ENCODE measurements around the gene PSMB3. TPM values are rescaled to one million over a fixed set of nuclear protein-coding genes. Genes with fewer than 3 reads are reported as not detected.
"Not testable (repeated sequence)": the region's sequence is repeated elsewhere in the genome, so short reads cannot be mapped to it uniquely, and the experiment has no call there.

PSMB3 gene
- total and polyA plus RNA-seq, 3 donors from 2014 or later = 111 to 144 (median 113) TPM

DNA sequence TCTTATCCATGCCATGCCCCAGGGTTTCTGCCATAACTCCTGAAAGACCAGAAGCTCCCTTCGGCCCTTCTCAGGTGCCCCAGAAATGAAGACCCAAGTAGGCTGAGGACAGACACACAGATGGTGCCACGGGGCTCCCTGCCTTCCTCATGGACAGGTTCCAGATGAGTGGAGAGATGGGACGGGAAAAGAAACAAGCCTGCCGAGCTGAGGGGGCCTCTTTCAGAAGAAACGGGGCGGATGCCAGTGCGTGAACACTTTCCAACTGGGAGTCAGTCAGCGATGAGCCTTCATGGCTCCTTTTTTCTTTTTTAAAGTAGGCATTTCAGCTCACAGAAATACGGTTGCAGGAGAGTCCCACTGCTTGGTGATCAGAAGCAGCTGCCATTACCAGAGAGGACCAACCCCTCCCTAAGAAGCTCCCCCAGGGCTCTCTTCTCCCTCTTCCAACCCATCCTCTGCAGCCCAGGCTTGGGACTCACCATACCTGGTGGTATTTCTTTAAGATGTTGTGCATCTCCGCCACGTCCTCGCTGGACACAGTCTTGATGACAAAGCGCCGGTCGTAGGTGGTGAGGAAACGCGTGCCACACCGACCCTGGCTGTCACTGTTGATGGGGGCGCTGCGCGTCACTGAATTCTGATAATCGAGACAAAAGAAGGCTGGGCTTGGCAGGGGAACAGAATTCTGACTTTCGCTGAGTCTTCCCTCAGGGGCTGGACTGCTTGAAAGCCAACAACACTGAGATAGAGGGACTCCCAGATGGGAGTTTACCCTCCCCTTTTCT is 27.6 kb downstream of the PSMB3 start:
- WGBS, 2 donors = 91% methylated on average over 23 of the region's 23 CpGs
- Histone ChIP-seq H3K4me1 (no peaks in the 10 kb centered on the region), H3K4me3 (no peak overlapping the region), H3K9me3 (no peaks in the 10 kb centered on the region), H3K27ac (no peak overlapping the region), H3K27me3 (no peaks in the 10 kb centered on the region), H3K36me3 (ENCODE audit: low read depth, missing control alignments) (no peaks in the 10 kb centered on the region)
- intact Hi-C loops (cut with DNase I; ENCODE audit: low total_unique reads) = no loop called here
- TF ChIP-seq, protein P1, sequence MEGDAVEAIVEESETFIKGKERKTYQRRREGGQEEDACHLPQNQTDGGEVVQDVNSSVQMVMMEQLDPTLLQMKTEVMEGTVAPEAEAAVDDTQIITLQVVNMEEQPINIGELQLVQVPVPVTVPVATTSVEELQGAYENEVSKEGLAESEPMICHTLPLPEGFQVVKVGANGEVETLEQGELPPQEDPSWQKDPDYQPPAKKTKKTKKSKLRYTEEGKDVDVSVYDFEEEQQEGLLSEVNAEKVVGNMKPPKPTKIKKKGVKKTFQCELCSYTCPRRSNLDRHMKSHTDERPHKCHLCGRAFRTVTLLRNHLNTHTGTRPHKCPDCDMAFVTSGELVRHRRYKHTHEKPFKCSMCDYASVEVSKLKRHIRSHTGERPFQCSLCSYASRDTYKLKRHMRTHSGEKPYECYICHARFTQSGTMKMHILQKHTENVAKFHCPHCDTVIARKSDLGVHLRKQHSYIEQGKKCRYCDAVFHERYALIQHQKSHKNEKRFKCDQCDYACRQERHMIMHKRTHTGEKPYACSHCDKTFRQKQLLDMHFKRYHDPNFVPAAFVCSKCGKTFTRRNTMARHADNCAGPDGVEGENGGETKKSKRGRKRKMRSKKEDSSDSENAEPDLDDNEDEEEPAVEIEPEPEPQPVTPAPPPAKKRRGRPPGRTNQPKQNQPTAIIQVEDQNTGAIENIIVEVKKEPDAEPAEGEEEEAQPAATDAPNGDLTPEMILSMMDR (IDR thresholded peaks at IDR 0.05) = no peak
- TF ChIP-seq POLR2A (IDR thresholded peaks at IDR 0.05) = no peak
- no peak for DNase-seq

DNA sequence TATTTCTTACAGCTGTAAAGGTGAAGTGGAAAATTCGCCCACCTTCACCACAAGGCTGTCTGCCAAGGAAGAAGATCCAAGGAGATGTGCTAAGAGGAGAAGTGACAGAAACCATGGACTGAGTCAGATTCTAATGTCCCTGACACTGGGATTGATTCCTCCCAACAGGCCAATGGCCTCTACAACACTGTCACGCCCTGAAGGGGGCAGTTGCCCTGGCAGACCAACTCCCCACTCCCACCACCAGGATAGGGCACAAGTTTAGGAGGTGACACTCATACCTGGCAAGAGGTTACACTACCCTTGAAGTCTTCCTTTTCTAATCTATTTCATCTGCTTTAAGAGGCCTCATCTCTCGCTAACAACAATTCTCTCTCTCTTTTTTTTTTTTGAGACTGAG is 30.7 kb downstream of the PSMB3 start:
- Histone ChIP-seq H3K9me3 (no peaks in the 10 kb centered on the region), H3K27me3 (no peaks in the 10 kb centered on the region), H3K4me1 (no peaks in the 10 kb centered on the region), H3K27ac (no peak overlapping the region), H3K36me3 (ENCODE audit: low read depth, missing control alignments) (no peaks in the 10 kb centered on the region), H3K4me3 (no peak overlapping the region)
- DNase-seq = no peak
- intact Hi-C loops (cut with DNase I; ENCODE audit: low total_unique reads) = no loop called here
- WGBS, 2 donors = 89 to 96% methylated on average over 3 of the region's 3 CpGs
- TF ChIP-seq, protein P1 (IDR thresholded peaks at IDR 0.05) = no peak
- no peak for TF ChIP-seq POLR2A (IDR thresholded peaks at IDR 0.05)

DNA sequence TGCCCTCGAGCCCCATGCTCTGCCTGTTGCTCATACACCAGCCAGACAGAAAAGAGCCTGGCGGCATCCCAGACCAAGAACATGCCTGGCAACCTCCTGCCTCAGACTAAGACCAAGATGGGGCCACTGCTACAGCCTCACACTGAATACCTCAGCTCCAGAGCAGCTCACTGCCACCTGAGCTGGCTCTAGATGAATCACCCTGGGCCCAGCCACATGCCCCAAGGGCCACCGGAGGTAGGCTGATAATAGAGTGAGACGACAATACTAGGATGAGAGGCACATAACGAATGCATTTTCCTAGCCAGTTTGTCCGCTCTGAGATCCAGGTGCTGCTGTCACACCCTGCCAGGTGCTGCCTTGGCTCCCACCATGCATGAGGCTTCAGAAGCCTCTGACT is 33.8 kb downstream of the PSMB3 start:
- Histone ChIP-seq H3K36me3 (ENCODE audit: low read depth, missing control alignments) (no peaks in the 10 kb centered on the region), H3K4me3 (no peak overlapping the region), H3K9me3 (no peaks in the 10 kb centered on the region), H3K4me1 (no peaks in the 10 kb centered on the region), H3K27me3 (no peaks in the 10 kb centered on the region), H3K27ac (no peak overlapping the region)
- DNase-seq = no peak
- TF ChIP-seq POLR2A (IDR thresholded peaks at IDR 0.05) = no peak
- TF ChIP-seq, protein P1 (IDR thresholded peaks at IDR 0.05) = no peak
- 78 to 100% methylated on average over 4 to 6 of the region's 6 CpGs for WGBS, 2 donors
- intact Hi-C loops (cut with DNase I; ENCODE audit: low total_unique reads) = no loop called here

DNA sequence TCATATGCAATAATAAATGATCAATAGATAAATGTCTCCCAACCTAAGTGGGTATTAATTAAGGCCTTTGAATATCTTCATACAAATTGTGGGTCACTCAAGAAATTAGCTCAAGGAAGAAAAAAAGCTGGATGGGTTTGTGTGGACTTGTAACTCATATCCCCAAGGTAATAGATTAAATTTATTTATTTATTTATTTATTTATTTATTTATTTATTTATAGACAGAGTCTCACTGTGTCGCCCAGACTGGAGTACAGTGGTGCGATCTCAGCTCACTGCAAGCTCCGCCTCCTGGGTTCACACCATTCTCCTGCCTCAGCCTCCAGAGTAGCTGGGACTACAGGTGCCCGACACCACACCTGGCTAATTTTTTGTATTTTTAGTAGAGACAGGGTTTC is 35.5 kb downstream of the PSMB3 start:
- 96% methylated on average over 4 of the region's 4 CpGs for WGBS, 2 donors
- H3K27me3 ChIP-seq; H3K36me3 ChIP-seq (ENCODE audit: low read depth, missing control alignments); H3K4me3 ChIP-seq; H3K27ac ChIP-seq; H3K4me1 ChIP-seq; DNase-seq; intact Hi-C loops (cut with DNase I; ENCODE audit: low total_unique reads); H3K9me3 ChIP-seq: not testable (repeated sequence)

DNA sequence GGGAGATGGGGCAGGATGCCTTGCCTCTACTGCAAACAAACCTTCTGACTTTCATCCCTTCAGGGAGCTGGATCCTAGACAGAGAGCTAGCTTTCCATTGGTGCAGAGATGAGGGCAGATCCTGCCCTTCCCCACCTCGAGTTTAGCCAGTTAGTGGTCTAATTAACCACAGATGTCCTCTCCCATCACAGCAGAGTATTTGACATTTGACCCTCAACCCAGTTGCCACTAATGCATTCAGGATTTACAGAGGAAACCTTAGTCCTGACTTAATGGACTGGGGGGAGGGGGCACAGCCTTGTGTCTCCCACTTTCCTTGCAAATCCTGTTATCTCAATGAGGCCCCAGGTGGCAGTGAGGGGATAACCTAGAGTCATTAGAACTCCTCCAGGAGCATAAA is 36.6 kb downstream of the PSMB3 start:
- no peaks in the 10 kb centered on the region for H3K9me3 ChIP-seq
- H3K27me3 ChIP-seq = no peaks in the 10 kb centered on the region
- H3K27ac ChIP-seq = no peak overlapping the region
- DNase-seq = no peak
- no peak overlapping the region for H3K4me3 ChIP-seq
- no peaks in the 10 kb centered on the region for H3K4me1 ChIP-seq
- H3K36me3 ChIP-seq (ENCODE audit: low read depth, missing control alignments) = no peaks in the 10 kb centered on the region
- TF ChIP-seq, protein P1 (IDR thresholded peaks at IDR 0.05) = no peak
- TF ChIP-seq POLR2A (IDR thresholded peaks at IDR 0.05) = no peak
- intact Hi-C loops (cut with DNase I; ENCODE audit: low total_unique reads) = no loop called here
- 0 to 13% methylated on average over 1 of the region's 1 CpG for WGBS, 2 donors

DNA sequence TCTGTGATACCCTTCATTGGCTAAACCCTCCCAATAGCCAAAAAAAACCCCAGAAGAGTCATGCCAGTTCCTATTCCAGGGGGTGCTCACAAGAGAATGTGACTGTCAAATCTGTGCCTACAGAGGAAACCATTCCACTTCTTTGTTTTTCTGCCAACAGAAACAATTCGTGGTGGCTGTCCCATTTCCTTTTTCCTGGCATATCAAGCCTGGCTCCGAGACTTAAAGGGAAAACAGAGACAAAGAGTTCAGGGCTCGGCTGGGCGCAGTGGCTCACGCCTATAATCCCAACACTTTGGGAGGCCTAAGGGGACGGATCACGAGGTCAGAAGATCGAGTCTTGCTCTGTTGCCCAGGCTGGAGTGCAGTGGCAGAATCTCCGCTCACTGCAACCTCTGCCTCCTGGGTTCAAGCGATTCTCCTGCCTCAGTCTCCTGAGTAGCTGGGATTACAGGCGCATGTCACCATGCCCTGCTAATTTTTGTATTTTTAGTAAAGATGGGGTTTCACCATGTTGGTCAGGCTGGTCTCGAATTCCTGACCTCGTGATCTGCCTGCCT is 37.7 kb downstream of the PSMB3 start:
- 79 to 85% methylated on average over 13 of the region's 13 CpGs for WGBS, 2 donors
- H3K27ac ChIP-seq; H3K9me3 ChIP-seq; H3K27me3 ChIP-seq; H3K4me3 ChIP-seq; H3K4me1 ChIP-seq; DNase-seq; H3K36me3 ChIP-seq (ENCODE audit: low read depth, missing control alignments); intact Hi-C loops (cut with DNase I; ENCODE audit: low total_unique reads): not testable (repeated sequence)
